GM12891 (cell line): ENCODE measurements around the gene TMPRSS5.

Experiments used
- POLR2A ChIP-seq: IDR thresholded peaks from 2 replicates; pipeline ENCODE4 v1.6.1; 2011; ENCODE audit warnings: low read depth, low read length, control low read depth
- POLR2AphosphoS5 ChIP-seq: IDR thresholded peaks from 2 replicates; pipeline ENCODE4 v1.6.1; 2011; ENCODE audit warnings: low read depth, low read length, control low read depth
- POU2F2 ChIP-seq: IDR thresholded peaks from 2 replicates; pipeline ENCODE4 v1.6.1; 2011; ENCODE audit warnings: low read depth, mild to moderate bottlenecking, control low read depth, low read length, moderate library complexity
- TAF1 ChIP-seq: IDR thresholded peaks from 2 replicates; pipeline ENCODE4 v1.6.1; 2011; ENCODE audit warnings: low read depth, low read length, control low read depth

- TF ChIP-seq POLR2A (no peak), TAF1 (no peak), POLR2AphosphoS5 (no peak), POU2F2 (no peak)
Measured at GRCh38 chr11:113705871-113706655, at the start of gene TMPRSS5.
